ENCODE measurements around the gene PACS2. TPM values are rescaled to one million over a fixed set of nuclear protein-coding genes. Genes with fewer than 3 reads are reported as not detected.
"Not testable (repeated sequence)": the region's sequence is repeated elsewhere in the genome, so short reads cannot be mapped to it uniquely, and the experiment has no call there.

Gene PACS2
- total and polyA plus RNA-seq, 2 of the 4 experiments (the other 2 are of a cell fraction), result 15.6 to 32.2 TPM

GRCh38 chr14:105294142-105294597 lies 20.4 kb upstream of the PACS2 start:
- H2BK20ac ChIP-seq (ENCODE audit: low read depth, low read length), result no peak overlapping the region
- no peak overlapping the region for H3K18ac ChIP-seq (ENCODE audit: low read depth, low read length)
- no peak overlapping the region for H2AK9ac ChIP-seq (replicated peaks; ENCODE audit: low read depth, low read length, poor library complexity)
- no peak overlapping the region for H2BK5ac ChIP-seq (ENCODE audit: low read depth, low read length, poor library complexity, severe bottlenecking)
- TF ChIP-seq CEBPB (IDR thresholded peaks at IDR 0.05; ENCODE audit: low read depth, low read length) (no peak), RFX5 (IDR thresholded peaks at IDR 0.05; ENCODE audit: low read depth, low read length) (no peak), MXI1 (IDR thresholded peaks at IDR 0.05; ENCODE audit: borderline replicate concordance, low read depth, low read length) (peak; percentile 36; the same call in 1 of the 2 replicates)
- 0 out of 2 replicates have a peak, but pooled peaks cover under 1% of the 10 kb centered on the region for H3K9me1 ChIP-seq (ENCODE audit: insufficient read depth, low read length)
- no peak overlapping the region for H2BK15ac ChIP-seq (ENCODE audit: low read depth, low read length)
- no peak overlapping the region for H3K4me2 ChIP-seq (ENCODE audit: low read depth, low read length)
- peak; percentile 72 for ATAC-seq (ENCODE audit: low read depth)
- no peak overlapping the region for H4K8ac ChIP-seq (ENCODE audit: low read depth in 2 of 2, low read length in 2 of 2)
- no TSS peak for BruUV-seq (replicated peaks)
- no peak overlapping the region; the same call in 1 of the 2 replicates for H3K14ac ChIP-seq (replicated peaks; ENCODE audit: low read depth, low read length)
- whole genome bisulfite sequencing, 2 experiments (ENCODE audit: extremely low coverage in 2 of 2, insufficient read length in 1 of 2), result 100% methylated on average over 2 of the region's 15 CpGs; no CpG with 5 or more reads in 1 of the 2 experiments
- dilution Hi-C loops (cut with HindIII; ENCODE audit: low sequenced_read_pairs, unreplicated experiment) (no loop called here), in situ Hi-C loops (cut with MboI; ENCODE audit: low sequenced_read_pairs) (no loop called here), intact Hi-C loops (cut with micrococcal nuclease) (no loop called here)
- no peak overlapping the region for H2AK5ac ChIP-seq (ENCODE audit: low read depth, low read length)
- no peak overlapping the region for H4K5ac ChIP-seq (ENCODE audit: low read depth, low read length)
- H3K4me1 ChIP-seq (ENCODE audit: control insufficient read depth, insufficient read depth, low read length), result peaks cover 6% of the 10 kb centered on the region
- H3K36me3 ChIP-seq (ENCODE audit: control insufficient read depth, insufficient read depth, low read length), result no peaks in the 10 kb centered on the region
- no peak overlapping the region for H3K4ac ChIP-seq (ENCODE audit: low read depth, low read length)
- H3K79me1 ChIP-seq (ENCODE audit: low read depth in 1 of 2, low read length in 2 of 2), result peaks cover 17 to 64% of the 10 kb centered on the region in 2 experiments
- no peak overlapping the region for H3K27ac ChIP-seq (ENCODE audit: insufficient read depth, low read length)
- no peaks in the 10 kb centered on the region for H3K27me3 ChIP-seq (ENCODE audit: control insufficient read depth, insufficient read depth, low read length)
- H3K4me3 ChIP-seq (ENCODE audit: insufficient read depth, low read depth, low read length), result no peak overlapping the region
- H3K9me3 ChIP-seq (ENCODE audit: control insufficient read depth, insufficient read depth, low read length), result no peaks in the 10 kb centered on the region
- H2AFZ ChIP-seq (replicated peaks; ENCODE audit: low read length, poor library complexity), result no peak overlapping the region
- peak; percentile 50 for DNase-seq
- CTCF ChIA-PET, result no interaction called here
- no peak overlapping the region for H3K9ac ChIP-seq (ENCODE audit: low read depth, low read length)
- POLR2A ChIA-PET (ENCODE audit: unreplicated experiment), result no interaction called here
- no peak overlapping the region for H4K91ac ChIP-seq (ENCODE audit: insufficient read depth, low read depth, low read length)
- H3K56ac ChIP-seq (ENCODE audit: extremely low read depth, insufficient read depth, low read length), result no peak overlapping the region
- no peak overlapping the region for H2BK120ac ChIP-seq (ENCODE audit: low read depth, low read length)
- peak overlapping the region; percentile 3; the same call in 1 of the 2 replicates for H3K23ac ChIP-seq (ENCODE audit: low read depth, low read length)
- peaks cover 48% of the 10 kb centered on the region for H4K20me1 ChIP-seq (ENCODE audit: insufficient read depth, low read length)

GRCh38 chr14:105297311-105297710 lies 17.2 kb upstream of the PACS2 start:
- H3K56ac ChIP-seq (ENCODE audit: extremely low read depth, insufficient read depth, low read length); H2BK15ac ChIP-seq (ENCODE audit: low read depth, low read length); H2AFZ ChIP-seq (replicated peaks; ENCODE audit: low read length, poor library complexity); POLR2A ChIA-PET (ENCODE audit: unreplicated experiment); H3K27me3 ChIP-seq (ENCODE audit: control insufficient read depth, insufficient read depth, low read length); H2AK9ac ChIP-seq (replicated peaks; ENCODE audit: low read depth, low read length, poor library complexity); H2BK5ac ChIP-seq (ENCODE audit: low read depth, low read length, poor library complexity, severe bottlenecking); H3K9me3 ChIP-seq (ENCODE audit: control insufficient read depth, insufficient read depth, low read length); intact Hi-C loops (cut with micrococcal nuclease); H2BK120ac ChIP-seq (ENCODE audit: low read depth, low read length); H3K4me3 ChIP-seq (ENCODE audit: insufficient read depth, low read depth, low read length); BruUV-seq (replicated peaks); H3K18ac ChIP-seq (ENCODE audit: low read depth, low read length); H3K9ac ChIP-seq (ENCODE audit: low read depth, low read length); H3K9me1 ChIP-seq (ENCODE audit: insufficient read depth, low read length); ATAC-seq (ENCODE audit: low read depth); CTCF ChIA-PET; H3K4me2 ChIP-seq (ENCODE audit: low read depth, low read length); H4K91ac ChIP-seq (ENCODE audit: insufficient read depth, low read depth, low read length); H3K14ac ChIP-seq (replicated peaks; ENCODE audit: low read depth, low read length); H4K8ac ChIP-seq (ENCODE audit: low read depth in 2 of 2, low read length in 2 of 2); H2BK20ac ChIP-seq (ENCODE audit: low read depth, low read length); in situ Hi-C loops (cut with MboI; ENCODE audit: low sequenced_read_pairs); H4K5ac ChIP-seq (ENCODE audit: low read depth, low read length); H2AK5ac ChIP-seq (ENCODE audit: low read depth, low read length); DNase-seq; dilution Hi-C loops (cut with HindIII; ENCODE audit: low sequenced_read_pairs, unreplicated experiment); H3K4ac ChIP-seq (ENCODE audit: low read depth, low read length); H3K36me3 ChIP-seq (ENCODE audit: control insufficient read depth, insufficient read depth, low read length); H3K27ac ChIP-seq (ENCODE audit: insufficient read depth, low read length); H3K23ac ChIP-seq (ENCODE audit: low read depth, low read length): not testable (repeated sequence)
- no CpG with 5 or more reads among the region's 11 CpGs for WGBS, 2 experiments (ENCODE audit: extremely low coverage in 2 of 2, insufficient read length in 1 of 2)
- Histone ChIP-seq H4K20me1 (ENCODE audit: insufficient read depth, low read length) (peaks cover 39% of the 10 kb centered on the region), H3K79me1 (ENCODE audit: low read depth in 1 of 2, low read length in 2 of 2) (peaks cover 22 to 64% of the 10 kb centered on the region in 2 experiments), H3K4me1 (ENCODE audit: control insufficient read depth, insufficient read depth, low read length) (peaks cover 13% of the 10 kb centered on the region)

All from IMR-90 (cell line).